ENCODE data around the gene CCNT1.
"Not testable (repeated sequence)": the region's sequence is repeated elsewhere in the genome, so short reads cannot be mapped to it uniquely, and the experiment has no call there.

The CCNT1 gene

GRCh38 chr12:48744251-48745008, 27.9 kb upstream of the CCNT1 start:
- H3K4me3 ChIP-seq (ENCODE audit: low read length) = no peak overlapping the region
- DNase-seq (ENCODE audit: low read depth) = no peak

GRCh38 chr12:48739618-48740269, 23.2 kb upstream of the CCNT1 start:
- no peak for TF ChIP-seq CTCF (conservative IDR thresholded peaks at IDR 0.05; ENCODE audit: low read length)
- no peak for DNase-seq (ENCODE audit: low read depth)

More at GRCh38 chr12:48744251-48745008, 27.9 kb upstream of the CCNT1 start:
- TF ChIP-seq CTCF (conservative IDR thresholded peaks at IDR 0.05; ENCODE audit: low read length) = no peak

GRCh38 chr12:48736456-48736855, 19.9 kb upstream of the CCNT1 start:
- no peak overlapping the region for H3K4me3 ChIP-seq (ENCODE audit: low read length)
- TF ChIP-seq CTCF (conservative IDR thresholded peaks at IDR 0.05; ENCODE audit: low read length) = no peak
- DNase-seq (ENCODE audit: low read depth) = no peak

More at GRCh38 chr12:48739618-48740269, 23.2 kb upstream of the CCNT1 start:
- no peak overlapping the region for H3K4me3 ChIP-seq (ENCODE audit: low read length)

GRCh38 chr12:48728807-48729206, 12.3 kb upstream of the CCNT1 start:
- TF ChIP-seq CTCF (conservative IDR thresholded peaks at IDR 0.05; ENCODE audit: low read length) = no peak
- DNase-seq (ENCODE audit: low read depth) = no peak
- no peak overlapping the region for H3K4me3 ChIP-seq (ENCODE audit: low read length)

GRCh38 chr12:48720737-48721136, 4.2 kb upstream of the CCNT1 start:
- not testable (repeated sequence) for DNase-seq (ENCODE audit: low read depth); H3K4me3 ChIP-seq (ENCODE audit: low read length)

- not testable (repeated sequence) for DNase-seq (ENCODE audit: low read depth); H3K4me3 ChIP-seq (ENCODE audit: low read length)
Observed at GRCh38 chr12:48720171-48720570, 3.7 kb upstream of the CCNT1 start.

- H3K4me3 ChIP-seq (ENCODE audit: low read length); DNase-seq (ENCODE audit: low read depth): not testable (repeated sequence)
Observed at GRCh38 chr12:48719002-48719401, 2.5 kb upstream of the CCNT1 start.

- peak; percentile 2 for DNase-seq (ENCODE audit: low read depth)
- TF ChIP-seq CTCF (conservative IDR thresholded peaks at IDR 0.05; ENCODE audit: low read length) = no peak
- peak overlapping the region; percentile 97 for H3K4me3 ChIP-seq (ENCODE audit: low read length)
Observed at GRCh38 chr12:48717252-48717695, 767 bp upstream of the CCNT1 start.

Data from AG10803 (cell line).